ENCODE measurements around the gene RAB36.

Gene RAB36

GRCh38 chr22:23166042-23166831, 21.0 kb downstream of the RAB36 start:
- H3K9ac ChIP-seq (ENCODE audit: low read depth, low read length), result no peak overlapping the region
- H3K4me2 ChIP-seq (ENCODE audit: insufficient read depth, low read length), result no peak overlapping the region
- TF ChIP-seq EZH2 (IDR thresholded peaks at IDR 0.05; ENCODE audit: borderline replicate concordance, low read depth, low read length, severe bottlenecking) (no peak), CTCF (IDR thresholded peaks at IDR 0.05; ENCODE audit: borderline replicate concordance, extremely low read depth, low read length, poor library complexity, severe bottlenecking) (no peak)
- H3K27me3 ChIP-seq (ENCODE audit: insufficient read depth, low read length, poor library complexity), result no peaks in the 10 kb centered on the region
- H3K4me1 ChIP-seq (ENCODE audit: insufficient read depth, low read length), result no peaks in the 10 kb centered on the region
- no peak overlapping the region for H2AFZ ChIP-seq (ENCODE audit: low read depth, low read length)
- H3K36me3 ChIP-seq (ENCODE audit: insufficient read depth, low read length), result no peaks in the 10 kb centered on the region
- no peak overlapping the region for H3K4me3 ChIP-seq (ENCODE audit: low read depth in 1 of 2, low read length in 2 of 2)
- no peak overlapping the region for H3K27ac ChIP-seq (ENCODE audit: low read length)
- DNase-seq, result no peak
- peaks cover 4% of the 10 kb centered on the region; the same call in 1 of the 2 replicates for H4K20me1 ChIP-seq (ENCODE audit: insufficient read depth, low read length)
- no peaks in the 10 kb centered on the region for H3K79me2 ChIP-seq (ENCODE audit: insufficient read depth, low read length)
- no peaks in the 10 kb centered on the region for H3K9me3 ChIP-seq (ENCODE audit: insufficient read depth, low read length, severe bottlenecking)
- ATAC-seq (ENCODE audit: insufficient read depth, low read depth), result no peak

- no peak overlapping the region for H2AFZ ChIP-seq (ENCODE audit: low read depth, low read length)
- H3K36me3 ChIP-seq (ENCODE audit: insufficient read depth, low read length), result no peaks in the 10 kb centered on the region
- H3K4me1 ChIP-seq (ENCODE audit: insufficient read depth, low read length), result no peaks in the 10 kb centered on the region
- no peaks in the 10 kb centered on the region for H3K27me3 ChIP-seq (ENCODE audit: insufficient read depth, low read length, poor library complexity)
- H3K79me2 ChIP-seq (ENCODE audit: insufficient read depth, low read length), result no peaks in the 10 kb centered on the region
- H3K4me3 ChIP-seq (ENCODE audit: low read depth in 1 of 2, low read length in 2 of 2), result no peak overlapping the region
- DNase-seq (no peak), ATAC-seq (ENCODE audit: insufficient read depth, low read depth) (no peak)
- no peak for TF ChIP-seq CTCF (IDR thresholded peaks at IDR 0.05; ENCODE audit: borderline replicate concordance, extremely low read depth, low read length, poor library complexity, severe bottlenecking)
- TF ChIP-seq EZH2 (IDR thresholded peaks at IDR 0.05; ENCODE audit: borderline replicate concordance, low read depth, low read length, severe bottlenecking), result no peak
- peaks cover 4% of the 10 kb centered on the region; the same call in 1 of the 2 replicates for H4K20me1 ChIP-seq (ENCODE audit: insufficient read depth, low read length)
- H3K9ac ChIP-seq (ENCODE audit: low read depth, low read length), result no peak overlapping the region
- no peak overlapping the region for H3K27ac ChIP-seq (ENCODE audit: low read length)
- H3K4me2 ChIP-seq (ENCODE audit: insufficient read depth, low read length), result no peak overlapping the region
- H3K9me3 ChIP-seq (ENCODE audit: insufficient read depth, low read length, severe bottlenecking), result no peaks in the 10 kb centered on the region
Measured at GRCh38 chr22:23166841-23167616, 21.8 kb downstream of the RAB36 start.

- Histone ChIP-seq H4K20me1 (ENCODE audit: insufficient read depth, low read length) (peaks cover 4% of the 10 kb centered on the region; the same call in 1 of the 2 replicates), H3K4me1 (ENCODE audit: insufficient read depth, low read length) (no peaks in the 10 kb centered on the region), H3K79me2 (ENCODE audit: insufficient read depth, low read length) (no peaks in the 10 kb centered on the region), H3K4me3 (ENCODE audit: low read depth in 1 of 2, low read length in 2 of 2) (no peak overlapping the region), H3K9ac (ENCODE audit: low read depth, low read length) (no peak overlapping the region), H3K27ac (ENCODE audit: low read length) (no peak overlapping the region), H3K27me3 (ENCODE audit: insufficient read depth, low read length, poor library complexity) (no peaks in the 10 kb centered on the region), H3K4me2 (ENCODE audit: insufficient read depth, low read length) (no peak overlapping the region), H3K9me3 (ENCODE audit: insufficient read depth, low read length, severe bottlenecking) (no peaks in the 10 kb centered on the region), H2AFZ (ENCODE audit: low read depth, low read length) (no peak overlapping the region), H3K36me3 (ENCODE audit: insufficient read depth, low read length) (no peaks in the 10 kb centered on the region)
- DNase-seq (no peak), ATAC-seq (ENCODE audit: insufficient read depth, low read depth) (no peak)
- TF ChIP-seq CTCF (IDR thresholded peaks at IDR 0.05; ENCODE audit: borderline replicate concordance, extremely low read depth, low read length, poor library complexity, severe bottlenecking) (no peak), EZH2 (IDR thresholded peaks at IDR 0.05; ENCODE audit: borderline replicate concordance, low read depth, low read length, severe bottlenecking) (no peak)
Measured at GRCh38 chr22:23168391-23169042, 23.2 kb downstream of the RAB36 start.
